BJ (cell line): ENCODE results near the gene E2F3. TPM values are rescaled to one million over a fixed set of nuclear protein-coding genes. Genes with fewer than 3 reads are reported as not detected.

Experiments used
- CTCF ChIA-PET: fragments of 350-600 bp; formaldehyde crosslinking; extraction: SDS; loops from one replicate; lab custom pipeline; 2021; ENCODE audit warnings: antibody characterized with exemption, inconsistent platforms; lab: Yijun Ruan, JAX
- POLR2A ChIA-PET: fragments of 300-600 bp; sonication (Branson Sonifier 250); formaldehyde crosslinking; extraction: SDS; loops from one replicate; lab custom pipeline; 2021; ENCODE audit warnings: antibody characterized with exemption; lab: Charles Lee
- DNase-seq: peaks from one replicate; pipeline ENCODE4 v3.0.0-alpha.2; 2011; ENCODE audit warnings: low read depth
- H3K27me3 ChIP-seq: 2 replicates; pipeline ENCODE4 v1.6.0; 2011; ENCODE audit warnings: low read length; ENCODE audit not compliant: control insufficient read depth, insufficient read depth
- H3K36me3 ChIP-seq: 2 replicates; pipeline ENCODE4 v1.5.1; 2011; ENCODE audit warnings: low read length; ENCODE audit not compliant: control insufficient read depth, insufficient read depth
- H3K4me3 ChIP-seq: 2 replicates; pipeline ENCODE4 v1.5.1; 2011; ENCODE audit warnings: low read depth, mild to moderate bottlenecking, control low read depth, low read length
- polyA plus RNA-seq: library from polyadenylated mRNA; depleted of rRNA; stranded (reverse); fragments of >200 nt; gene quantifications from 2 replicates; pipeline ENCODE4 v1.2.3, GENCODE V29; 2011; rRNA removed
- small RNA-seq: library from RNA; depleted of rRNA; stranded (forward); fragments of <200 nt; gene quantifications from one replicate; pipeline ENCODE3, GENCODE V24; 2012; ENCODE audit warnings: low replicate concordance, low read depth; ENCODE audit not compliant: insufficient read length
- TF ChIP-seq, protein P1 (sequence below): IDR thresholded peaks from 2 replicates; pipeline ENCODE4 v1.5.1; 2011; ENCODE audit warnings: low read depth, mild to moderate bottlenecking, control low read depth, inconsistent platforms, low read length, moderate library complexity; ENCODE audit not compliant: insufficient read depth

The E2F3 gene
- polyA plus RNA-seq, 1 experiment = 7.0 TPM

DNA sequence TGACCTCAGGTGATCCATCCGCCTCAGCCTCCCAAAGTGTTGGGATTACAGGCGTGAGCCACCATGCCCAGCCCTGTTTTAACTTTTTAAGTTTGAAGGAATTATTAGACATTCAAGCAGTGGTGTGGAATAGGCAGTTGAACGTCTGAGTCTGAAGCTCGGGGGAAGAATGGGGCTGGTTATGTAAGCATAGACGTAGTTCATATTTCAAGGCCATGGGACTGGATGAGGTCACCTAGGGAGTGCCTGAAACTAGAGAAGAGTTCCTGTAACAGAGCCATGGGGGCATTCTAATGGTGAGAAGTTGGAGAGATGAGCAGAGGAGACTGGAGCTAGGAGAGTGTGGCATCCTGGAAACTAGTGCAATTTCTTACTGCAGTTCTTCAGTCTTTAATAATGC lies 139.0 kb downstream of the E2F3 start:
- no peaks in the 10 kb centered on the region; the same call in 1 of the 2 replicates for H3K36me3 ChIP-seq
- no peak for DNase-seq
- no peaks in the 10 kb centered on the region for H3K27me3 ChIP-seq
- TF ChIP-seq, protein P1, sequence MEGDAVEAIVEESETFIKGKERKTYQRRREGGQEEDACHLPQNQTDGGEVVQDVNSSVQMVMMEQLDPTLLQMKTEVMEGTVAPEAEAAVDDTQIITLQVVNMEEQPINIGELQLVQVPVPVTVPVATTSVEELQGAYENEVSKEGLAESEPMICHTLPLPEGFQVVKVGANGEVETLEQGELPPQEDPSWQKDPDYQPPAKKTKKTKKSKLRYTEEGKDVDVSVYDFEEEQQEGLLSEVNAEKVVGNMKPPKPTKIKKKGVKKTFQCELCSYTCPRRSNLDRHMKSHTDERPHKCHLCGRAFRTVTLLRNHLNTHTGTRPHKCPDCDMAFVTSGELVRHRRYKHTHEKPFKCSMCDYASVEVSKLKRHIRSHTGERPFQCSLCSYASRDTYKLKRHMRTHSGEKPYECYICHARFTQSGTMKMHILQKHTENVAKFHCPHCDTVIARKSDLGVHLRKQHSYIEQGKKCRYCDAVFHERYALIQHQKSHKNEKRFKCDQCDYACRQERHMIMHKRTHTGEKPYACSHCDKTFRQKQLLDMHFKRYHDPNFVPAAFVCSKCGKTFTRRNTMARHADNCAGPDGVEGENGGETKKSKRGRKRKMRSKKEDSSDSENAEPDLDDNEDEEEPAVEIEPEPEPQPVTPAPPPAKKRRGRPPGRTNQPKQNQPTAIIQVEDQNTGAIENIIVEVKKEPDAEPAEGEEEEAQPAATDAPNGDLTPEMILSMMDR = no peak
- no peak overlapping the region for H3K4me3 ChIP-seq
- CTCF ChIA-PET = no interaction called here
- POLR2A ChIA-PET = no interaction called here

DNA sequence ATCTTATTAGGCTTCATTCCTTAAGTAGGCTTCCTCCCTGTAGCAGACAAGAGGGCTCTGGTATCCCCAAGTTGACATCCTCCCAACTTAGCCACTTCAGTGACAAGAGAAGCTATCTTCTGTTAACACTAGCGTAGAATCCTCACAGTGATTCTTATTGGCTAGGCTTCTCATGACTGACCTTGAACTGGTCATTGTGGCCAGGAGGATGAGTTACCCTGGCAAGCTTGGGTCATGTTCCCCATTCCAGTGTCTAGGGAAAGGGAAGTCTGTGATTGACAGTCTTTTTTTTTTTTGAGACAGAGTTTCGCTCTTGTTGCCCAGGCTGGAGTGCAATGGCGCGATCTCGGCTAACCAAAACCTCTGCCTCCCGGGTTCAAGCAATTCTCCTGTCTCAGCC lies 139.7 kb downstream of the E2F3 start:
- TF ChIP-seq, protein P1 = no peak
- Histone ChIP-seq H3K36me3 (no peaks in the 10 kb centered on the region; the same call in 1 of the 2 replicates), H3K27me3 (no peaks in the 10 kb centered on the region), H3K4me3 (no peak overlapping the region)
- no peak for DNase-seq
- CTCF ChIA-PET = no interaction called here
- POLR2A ChIA-PET = no interaction called here

DNA sequence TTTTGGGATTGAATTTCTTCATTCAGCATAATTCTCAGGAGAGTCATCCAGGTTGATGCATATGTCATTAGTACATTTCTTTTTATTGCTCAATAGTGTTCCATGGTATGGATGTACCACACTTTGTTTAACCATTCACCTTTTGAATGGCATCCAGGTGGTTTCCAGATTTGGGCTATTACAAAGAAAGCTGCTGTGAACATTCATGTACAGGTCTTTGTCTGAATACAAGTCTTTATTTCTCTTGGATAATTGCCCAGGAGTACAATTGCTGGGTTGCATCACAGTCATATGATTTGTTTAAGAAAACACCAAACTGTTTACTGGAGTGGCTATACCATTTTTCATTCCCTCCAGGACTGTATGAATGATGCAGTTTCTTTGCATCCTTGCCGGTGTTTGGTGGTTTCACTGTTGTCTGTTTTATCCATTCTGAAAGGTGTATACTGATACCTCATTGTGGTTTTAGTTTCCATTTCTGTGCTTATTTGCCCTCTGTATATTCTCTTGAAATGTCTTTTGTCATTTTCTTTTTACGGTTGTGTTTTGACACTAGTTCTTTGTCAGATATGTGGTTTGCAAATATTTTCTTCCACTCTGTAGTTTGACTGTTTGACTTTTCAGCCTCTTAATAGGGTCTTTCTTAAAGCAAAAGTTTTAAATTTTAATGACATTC lies 141.4 kb downstream of the E2F3 start:
- ChIA-PET POLR2A (no interaction called here), CTCF (no interaction called here)
- TF ChIP-seq, protein P1 = no peak
- Histone ChIP-seq H3K27me3 (no peaks in the 10 kb centered on the region), H3K36me3 (no peaks in the 10 kb centered on the region; the same call in 1 of the 2 replicates), H3K4me3 (no peak overlapping the region)
- no peak for DNase-seq

Small RNA genes lying within 50 kb of the gene (small RNA-seq; reads per million reads assigned to genes)
- not detected for gene RF00019
- not detected for gene RNU6-141P

Other genes with a start within 250 kb of the E2F3 start
- 2.7 and 3.0 TPM in 2 replicates for gene MBOAT1, start 189.4 kb upstream of the E2F3 start, polyA plus RNA-seq
- 3.8 and 6.5 TPM in 2 replicates for gene CDKAL1, start 132.6 kb downstream of the E2F3 start, polyA plus RNA-seq